Mammary epithelial cell (primary cell): ENCODE measurements around the gene ZEB2.

ENCODE experiments used
- CTCF ChIP-seq, 2 donors: IDR thresholded peaks in 1 of 2; conservative IDR thresholded peaks in 1 of 2; 2 replicates each; pipeline ENCODE4 v1.5.1; 2011 to 2012; ENCODE audit warnings: inconsistent platforms in 2 of 2, low read length in 2 of 2, mild to moderate bottlenecking in 2 of 2, control low read depth in 1 of 2, low read depth in 1 of 2; ENCODE audit not compliant: insufficient read depth in 1 of 2; ENCODE audit errors: extremely low read depth in 1 of 2
- EZH2 ChIP-seq: IDR thresholded peaks from 2 replicates; pipeline ENCODE4 v1.6.1; 2012; ENCODE audit warnings: low read length, inconsistent platforms, borderline replicate concordance

DNA sequence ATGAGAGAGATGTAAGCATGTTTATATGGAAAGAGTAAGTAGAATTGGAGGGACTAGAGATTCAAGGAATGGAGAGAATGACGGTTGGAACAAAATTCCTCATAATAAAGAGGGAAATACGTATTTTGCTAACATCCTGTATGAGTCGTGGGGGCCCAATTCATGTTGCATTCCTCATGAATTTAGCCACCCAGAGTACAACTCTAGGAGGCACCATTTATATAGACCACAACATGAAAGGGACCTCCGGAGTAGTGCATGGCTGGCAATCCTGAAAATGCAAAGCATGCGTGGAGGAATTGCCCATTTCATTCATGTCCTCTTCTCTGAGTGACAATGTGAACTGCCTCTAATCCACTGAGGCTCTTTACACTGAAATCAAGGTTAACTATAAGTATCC, 168.2 kb downstream of the ZEB2 start:
- TF ChIP-seq CTCF (conservative IDR thresholded peaks at IDR 0.05 in 1 of 2, IDR thresholded peaks at IDR 0.05 in 1 of 2; ENCODE audit: extremely low read depth in 1 of 2, insufficient read depth in 1 of 2, low read depth in 1 of 2, low read length in 2 of 2) (no peak), EZH2 (no peak)
